Tibial nerve (tissue), 4 donors: Measurements from ENCODE around the gene BAIAP3. TPM values are rescaled to one million over a fixed set of nuclear protein-coding genes. Genes with fewer than 3 reads are reported as not detected.

Source experiments
- DNase-seq, 2 donors: peaks; one replicate each; pipeline ENCODE4 v3.0.0-alpha.2; 2019; ENCODE audit warnings: low spot score in 2 of 2
- H3K27ac ChIP-seq, 4 donors: fragments of 200-600 bp; sonication (generic) in 3 of 4; one replicate each; pipeline ENCODE4 v1.5.1; 2017 to 2019; ENCODE audit warnings: mild to moderate bottlenecking in 1 of 4
- H3K27me3 ChIP-seq, 2 donors: fragments of 200-600 bp; sonication (generic) in 1 of 2; one replicate each; pipeline versions ENCODE4 v1.5.1 to v1.6.0; 2017 to 2019
- H3K36me3 ChIP-seq, 3 donors: fragments of 200-600 bp; sonication (generic); one replicate each; pipeline ENCODE4 v1.5.1; 2018 to 2019
- H3K4me1 ChIP-seq, 4 donors: fragments of 200-600 bp; sonication (generic) in 3 of 4; one replicate each; pipeline ENCODE4 v1.5.1; 2017 to 2019
- H3K4me3 ChIP-seq, 4 donors: fragments of 200-600 bp; sonication (generic) in 3 of 4; one replicate each; pipeline ENCODE4 v1.5.1; 2017 to 2019; ENCODE audit warnings: mild to moderate bottlenecking in 1 of 4, moderate library complexity in 1 of 4
- H3K9me3 ChIP-seq, 4 donors: fragments of 200-600 bp; sonication (generic) in 3 of 4; one replicate each; pipeline ENCODE4 v1.5.1; 2017 to 2019
- CTCF ChIP-seq, 5 experiments: fragments of 200-600 bp in 3 of 5; fragments of 450-650 bp in 2 of 5; sonication (generic) in 3 of 5; IDR thresholded peaks; one replicate each; pipeline ENCODE4 v1.5.1; 2016 to 2019; ENCODE audit warnings: antibody characterized with exemption in 5 of 5, mild to moderate bottlenecking in 3 of 5, moderate library complexity in 2 of 5
- EP300 ChIP-seq, 2 donors: sonication (generic); formaldehyde crosslinking; IDR thresholded peaks; one replicate each; pipeline ENCODE4 v1.6.1; 2017; ENCODE audit warnings: antibody characterized with exemption in 2 of 2, mild to moderate bottlenecking in 1 of 2
- POLR2A ChIP-seq, 2 donors: fragments of 450-650 bp; IDR thresholded peaks; one replicate each; pipeline ENCODE4 v1.6.1; 2017; ENCODE audit warnings: antibody characterized with exemption in 2 of 2, mild to moderate bottlenecking in 2 of 2, moderate library complexity in 2 of 2
- WGBS, 2 donors: methylation state at CpG; one replicate each; pipeline ENCODE4 v1.1.5; 2018; 5-methylcytosine and 5-hydroxymethylcytosine counted together
- total RNA-seq, 4 donors: library from RNA; depleted of rRNA; stranded (reverse); fragments of >200 nt; gene quantifications; one replicate each; pipeline ENCODE4 v1.1.0, GENCODE V29; 2016

BAIAP3 gene
- total RNA-seq, 4 donors from 2014 or later: 0.66 to 2.7 (median 2.3) TPM

DNA sequence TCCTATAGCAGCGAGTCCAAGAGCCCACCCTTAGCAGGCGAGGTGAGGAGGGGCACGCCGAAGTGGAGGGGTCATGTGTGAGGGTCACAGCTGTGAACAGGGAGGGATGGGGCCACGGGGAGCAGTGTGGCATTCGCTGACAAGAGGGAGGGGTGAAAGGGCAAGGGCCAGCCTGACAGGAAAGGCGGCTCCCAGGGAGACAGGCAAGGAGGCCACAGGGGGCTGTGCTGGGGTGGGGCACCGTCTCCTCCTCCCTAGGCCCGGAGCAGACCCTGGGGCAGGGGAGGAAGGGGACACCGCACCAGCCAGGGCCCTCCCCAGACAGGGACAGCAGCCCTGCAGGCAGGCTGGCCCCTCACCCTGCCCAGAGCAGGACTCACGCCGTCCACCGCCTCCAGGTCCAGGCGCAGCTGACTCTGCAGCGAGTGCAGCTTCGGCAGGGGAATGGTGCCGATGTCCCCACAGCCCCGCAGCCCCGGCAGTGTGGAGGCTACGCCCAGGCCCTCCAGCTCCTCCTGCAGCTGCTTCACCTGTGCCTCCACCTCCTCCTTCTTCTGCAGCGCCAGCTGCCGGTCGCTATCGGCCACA, 33.4 kb downstream of the BAIAP3 start:
- H3K9me3 ChIP-seq: no peaks in the 10 kb centered on the region
- H3K36me3 ChIP-seq: peaks cover 0 to 92% (median 11%) of the 10 kb centered on the region in 3 donors
- no peak overlapping the region for H3K27ac ChIP-seq
- H3K4me1 ChIP-seq: no peaks in the 10 kb centered on the region
- DNase-seq: no peak
- no peaks in the 10 kb centered on the region for H3K27me3 ChIP-seq
- H3K4me3 ChIP-seq: no peak overlapping the region
- 80% methylated on average over 20 to 24 of the region's 24 CpGs for WGBS, 2 donors
- TF ChIP-seq EP300 (IDR thresholded peaks at IDR 0.05) (no peak), POLR2A (IDR thresholded peaks at IDR 0.05) (no peak)

GRCh38 chr16:1367486-1368174, 34.2 kb downstream of the BAIAP3 start:
- Histone ChIP-seq H3K4me1 (no peaks in the 10 kb centered on the region), H3K27me3 (no peaks in the 10 kb centered on the region), H3K36me3 (peaks cover 0 to 91% (median 5%) of the 10 kb centered on the region in 3 donors), H3K9me3 (no peaks in the 10 kb centered on the region), H3K27ac (no peak overlapping the region), H3K4me3 (no peak overlapping the region)
- no peak for DNase-seq
- TF ChIP-seq EP300 (IDR thresholded peaks at IDR 0.05) (no peak), POLR2A (IDR thresholded peaks at IDR 0.05) (no peak), CTCF (IDR thresholded peaks at IDR 0.05) (no peak)
- WGBS, 2 donors: 84 to 89% methylated on average over 18 to 27 of the region's 27 CpGs

DNA sequence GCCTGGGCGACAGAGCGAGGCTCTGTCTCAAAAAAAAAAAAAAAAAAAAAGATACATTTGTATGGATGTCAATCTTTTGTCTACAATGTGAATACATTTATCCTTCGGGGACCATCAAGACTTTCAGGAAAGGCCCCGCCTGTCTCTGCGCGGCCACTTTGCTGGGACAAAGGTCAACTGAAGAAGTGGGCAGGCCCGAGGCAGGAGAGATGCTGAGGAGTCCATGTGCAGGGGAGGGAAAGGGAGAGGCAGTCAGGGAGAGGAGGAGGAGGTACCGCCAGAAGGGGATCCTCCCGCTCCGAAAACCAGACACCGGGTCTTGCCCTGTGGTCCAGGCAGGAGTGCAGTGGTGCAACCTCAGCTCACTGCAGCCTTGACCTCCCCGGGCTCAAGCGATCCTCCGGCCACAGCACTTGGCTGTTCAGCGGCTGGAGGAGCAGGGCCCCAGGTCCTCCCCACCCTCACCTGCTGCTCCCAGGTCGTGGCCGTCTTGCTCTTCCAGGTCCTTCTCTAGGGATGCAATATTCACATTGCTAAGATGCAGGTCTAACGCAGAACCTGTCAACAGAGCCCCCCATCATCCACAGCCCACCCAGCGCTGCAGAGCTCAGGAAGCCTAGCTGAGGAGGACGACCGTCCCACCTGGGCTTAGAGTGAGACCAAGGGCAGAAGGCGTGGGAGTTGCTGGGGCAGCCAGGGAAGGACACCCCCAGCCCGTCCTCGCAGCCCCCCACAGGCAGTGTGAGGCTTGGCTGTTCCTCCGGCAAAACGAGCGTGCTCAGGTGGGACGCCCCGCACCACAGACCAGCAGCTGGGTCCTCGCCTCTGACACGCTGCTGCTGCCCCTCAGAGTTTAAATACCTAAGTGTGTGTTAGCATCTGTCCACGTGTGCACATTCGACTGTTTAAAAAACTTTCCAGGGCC, 37.9 kb downstream of the BAIAP3 start:
- Histone ChIP-seq H3K9me3 (no peaks in the 10 kb centered on the region), H3K27ac (no peak overlapping the region), H3K27me3 (no peaks in the 10 kb centered on the region), H3K4me1 (no peaks in the 10 kb centered on the region), H3K36me3 (peaks cover 0 to 78% (median 0%) of the 10 kb centered on the region in 3 donors), H3K4me3 (no peak overlapping the region)
- 89 to 92% methylated on average over 25 to 32 of the region's 33 CpGs for WGBS, 2 donors
- no peak for DNase-seq
- TF ChIP-seq CTCF (IDR thresholded peaks at IDR 0.05): no peak
- TF ChIP-seq POLR2A (IDR thresholded peaks at IDR 0.05): no peak

- TF ChIP-seq CTCF (IDR thresholded peaks at IDR 0.05): no peak
- TF ChIP-seq EP300 (IDR thresholded peaks at IDR 0.05): no peak
- TF ChIP-seq POLR2A (IDR thresholded peaks at IDR 0.05): no peak
- 83 to 85% methylated on average over 5 to 12 of the region's 21 CpGs for WGBS, 2 donors
- peaks cover 0 to 2% (median 0%) of the 10 kb centered on the region in 4 donors for H3K4me1 ChIP-seq
- no peaks in the 10 kb centered on the region for H3K27me3 ChIP-seq
- no peak overlapping the region for H3K27ac ChIP-seq
- peaks cover 0 to 78% (median 0%) of the 10 kb centered on the region in 3 donors for H3K36me3 ChIP-seq
- H3K9me3 ChIP-seq: no peaks in the 10 kb centered on the region
- DNase-seq: no peak
- no peak overlapping the region for H3K4me3 ChIP-seq
Measured at GRCh38 chr16:1372292-1372950, 39.0 kb downstream of the BAIAP3 start.
